Measurements from ENCODE around the gene SSTR3. TPM values are rescaled to one million over a fixed set of nuclear protein-coding genes. Genes with fewer than 3 reads are reported as not detected.

SSTR3 gene
- total RNA-seq, 1 experiment from 2014 or later, result not detected

GRCh38 chr22:37226514-37226913, 14.2 kb upstream of the SSTR3 start:
- Histone ChIP-seq H3K9me3 (ENCODE audit: low read depth, low read length, poor library complexity, severe bottlenecking) (no peaks in the 10 kb centered on the region), H3K27me3 (replicated peaks; ENCODE audit: insufficient read depth, low read depth, low read length, poor library complexity) (no peaks in the 10 kb centered on the region), H3K4me3 (ENCODE audit: low read depth, low read length, poor library complexity, severe bottlenecking) (no peak overlapping the region), H3K36me3 (ENCODE audit: insufficient read depth, low read length, poor library complexity, severe bottlenecking) (no peaks in the 10 kb centered on the region), H3K4me1 (ENCODE audit: insufficient read depth, low read length, poor library complexity, severe bottlenecking) (peaks cover 15% of the 10 kb centered on the region), H3K27ac (ENCODE audit: low read depth, low read length, poor library complexity, severe bottlenecking) (no peak overlapping the region)
- BruUV-seq (replicated peaks), result no TSS peak
- DNase-seq (ENCODE audit: low spot score), result no peak
- intact Hi-C loops (cut with micrococcal nuclease; ENCODE audit: unreplicated experiment), result no loop called here
- ChIA-PET POLR2A (ENCODE audit: low non-redundant PET) (no interaction called here), CTCF (no interaction called here)
- TF ChIP-seq, protein P1, sequence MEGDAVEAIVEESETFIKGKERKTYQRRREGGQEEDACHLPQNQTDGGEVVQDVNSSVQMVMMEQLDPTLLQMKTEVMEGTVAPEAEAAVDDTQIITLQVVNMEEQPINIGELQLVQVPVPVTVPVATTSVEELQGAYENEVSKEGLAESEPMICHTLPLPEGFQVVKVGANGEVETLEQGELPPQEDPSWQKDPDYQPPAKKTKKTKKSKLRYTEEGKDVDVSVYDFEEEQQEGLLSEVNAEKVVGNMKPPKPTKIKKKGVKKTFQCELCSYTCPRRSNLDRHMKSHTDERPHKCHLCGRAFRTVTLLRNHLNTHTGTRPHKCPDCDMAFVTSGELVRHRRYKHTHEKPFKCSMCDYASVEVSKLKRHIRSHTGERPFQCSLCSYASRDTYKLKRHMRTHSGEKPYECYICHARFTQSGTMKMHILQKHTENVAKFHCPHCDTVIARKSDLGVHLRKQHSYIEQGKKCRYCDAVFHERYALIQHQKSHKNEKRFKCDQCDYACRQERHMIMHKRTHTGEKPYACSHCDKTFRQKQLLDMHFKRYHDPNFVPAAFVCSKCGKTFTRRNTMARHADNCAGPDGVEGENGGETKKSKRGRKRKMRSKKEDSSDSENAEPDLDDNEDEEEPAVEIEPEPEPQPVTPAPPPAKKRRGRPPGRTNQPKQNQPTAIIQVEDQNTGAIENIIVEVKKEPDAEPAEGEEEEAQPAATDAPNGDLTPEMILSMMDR (conservative IDR thresholded peaks at IDR 0.05; ENCODE audit: low read depth, low read length), result no peak
- TF ChIP-seq EZH2 (IDR thresholded peaks at IDR 0.05; ENCODE audit: borderline replicate concordance, low read depth, low read length, poor library complexity, severe bottlenecking), result no peak

DNA sequence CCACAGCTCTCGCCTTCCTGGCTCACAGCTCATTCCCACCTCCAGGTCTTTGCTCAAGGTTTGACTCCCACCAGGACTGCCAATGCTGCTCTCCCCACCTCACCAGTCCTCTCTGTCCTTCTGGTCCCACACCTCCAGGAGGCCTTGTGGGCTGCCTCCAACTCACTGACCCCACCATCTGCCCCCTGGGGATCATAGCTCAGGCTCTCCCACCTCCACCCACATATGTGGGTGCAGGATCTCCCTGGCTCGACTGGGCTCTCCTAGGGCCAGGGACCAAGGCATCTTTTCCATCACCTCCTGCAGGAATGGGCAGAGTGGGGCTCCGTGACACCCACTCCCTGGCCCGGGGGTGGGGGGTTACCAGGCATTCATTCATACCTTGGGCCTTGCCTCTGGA, 13.8 kb upstream of the SSTR3 start:
- H3K36me3 ChIP-seq (ENCODE audit: insufficient read depth, low read length, poor library complexity, severe bottlenecking), result no peaks in the 10 kb centered on the region
- BruUV-seq (replicated peaks), result no TSS peak
- no peaks in the 10 kb centered on the region for H3K9me3 ChIP-seq (ENCODE audit: low read depth, low read length, poor library complexity, severe bottlenecking)
- no peak for DNase-seq (ENCODE audit: low spot score)
- peaks cover 15% of the 10 kb centered on the region for H3K4me1 ChIP-seq (ENCODE audit: insufficient read depth, low read length, poor library complexity, severe bottlenecking)
- no peak overlapping the region for H3K4me3 ChIP-seq (ENCODE audit: low read depth, low read length, poor library complexity, severe bottlenecking)
- ChIA-PET CTCF (interaction anchor here (0.6 kb wide), 1 partner anchor 34 kb away, joined by 3 read pairs; no protein-coding TSS in a partner anchor), POLR2A (ENCODE audit: low non-redundant PET) (no interaction called here)
- TF ChIP-seq EZH2 (IDR thresholded peaks at IDR 0.05; ENCODE audit: borderline replicate concordance, low read depth, low read length, poor library complexity, severe bottlenecking), result no peak
- TF ChIP-seq, protein P1 (conservative IDR thresholded peaks at IDR 0.05; ENCODE audit: low read depth, low read length), result no peak
- H3K27ac ChIP-seq (ENCODE audit: low read depth, low read length, poor library complexity, severe bottlenecking), result no peak overlapping the region
- no peaks in the 10 kb centered on the region for H3K27me3 ChIP-seq (replicated peaks; ENCODE audit: insufficient read depth, low read depth, low read length, poor library complexity)
- intact Hi-C loops (cut with micrococcal nuclease; ENCODE audit: unreplicated experiment), result no loop called here

- intact Hi-C loops (cut with micrococcal nuclease; ENCODE audit: unreplicated experiment), result no loop called here
- ChIA-PET CTCF (interaction anchor here (0.6 kb wide), 1 partner anchor 35 kb away, joined by 3 read pairs; no protein-coding TSS in a partner anchor), POLR2A (ENCODE audit: low non-redundant PET) (no interaction called here)
- peak; percentile 21 for DNase-seq (ENCODE audit: low spot score)
- H3K36me3 ChIP-seq (ENCODE audit: insufficient read depth, low read length, poor library complexity, severe bottlenecking), result no peaks in the 10 kb centered on the region
- peaks cover 15% of the 10 kb centered on the region for H3K4me1 ChIP-seq (ENCODE audit: insufficient read depth, low read length, poor library complexity, severe bottlenecking)
- no peaks in the 10 kb centered on the region for H3K27me3 ChIP-seq (replicated peaks; ENCODE audit: insufficient read depth, low read depth, low read length, poor library complexity)
- no peaks in the 10 kb centered on the region for H3K9me3 ChIP-seq (ENCODE audit: low read depth, low read length, poor library complexity, severe bottlenecking)
- H3K4me3 ChIP-seq (ENCODE audit: low read depth, low read length, poor library complexity, severe bottlenecking), result no peak overlapping the region
- BruUV-seq (replicated peaks), result no TSS peak
- TF ChIP-seq, protein P1 (conservative IDR thresholded peaks at IDR 0.05; ENCODE audit: low read depth, low read length), result 0 out of 2 replicates have a peak, but pooled peaks have one; percentile 16
- TF ChIP-seq EZH2 (IDR thresholded peaks at IDR 0.05; ENCODE audit: borderline replicate concordance, low read depth, low read length, poor library complexity, severe bottlenecking), result no peak
- H3K27ac ChIP-seq (ENCODE audit: low read depth, low read length, poor library complexity, severe bottlenecking), result no peak overlapping the region
Measured at GRCh38 chr22:37225481-37225880, 13.2 kb upstream of the SSTR3 start.
